ENCODE results near the gene CDC37L1.

DNA sequence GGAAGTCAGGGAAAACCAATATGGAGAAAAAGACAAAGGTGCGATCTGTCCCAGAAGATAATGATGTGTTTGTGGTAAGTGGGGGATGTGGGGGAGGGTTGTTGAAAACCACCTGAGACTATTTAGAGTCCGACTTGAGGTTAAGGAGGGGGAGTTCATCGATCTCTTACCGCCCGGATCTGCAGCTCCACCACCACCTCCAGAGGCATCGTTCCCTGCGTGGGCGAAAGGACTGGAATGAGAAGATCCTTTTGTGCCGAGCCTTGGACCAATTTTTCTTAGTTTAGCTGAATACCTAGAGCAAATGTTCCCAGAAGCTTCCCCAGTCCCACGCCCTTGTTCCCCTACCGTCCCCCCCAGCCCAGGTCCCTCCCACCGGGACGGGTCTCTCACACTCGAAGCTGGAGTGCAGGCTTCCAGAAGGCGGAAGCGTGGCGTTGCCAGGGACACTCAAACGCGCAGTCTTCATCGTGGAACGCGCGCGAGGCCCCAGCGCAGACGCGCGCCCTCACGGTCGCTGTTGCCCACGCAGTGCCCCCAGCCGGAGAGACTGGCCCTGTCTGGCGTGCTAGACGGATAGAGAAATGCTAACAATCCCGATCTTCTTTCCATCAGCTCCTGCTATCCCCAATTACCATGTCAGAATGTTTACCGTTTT, 13.2 kb upstream of the CDC37L1 start, which contains the start of gene SPATA6L:
- TF ChIP-seq, protein P1, sequence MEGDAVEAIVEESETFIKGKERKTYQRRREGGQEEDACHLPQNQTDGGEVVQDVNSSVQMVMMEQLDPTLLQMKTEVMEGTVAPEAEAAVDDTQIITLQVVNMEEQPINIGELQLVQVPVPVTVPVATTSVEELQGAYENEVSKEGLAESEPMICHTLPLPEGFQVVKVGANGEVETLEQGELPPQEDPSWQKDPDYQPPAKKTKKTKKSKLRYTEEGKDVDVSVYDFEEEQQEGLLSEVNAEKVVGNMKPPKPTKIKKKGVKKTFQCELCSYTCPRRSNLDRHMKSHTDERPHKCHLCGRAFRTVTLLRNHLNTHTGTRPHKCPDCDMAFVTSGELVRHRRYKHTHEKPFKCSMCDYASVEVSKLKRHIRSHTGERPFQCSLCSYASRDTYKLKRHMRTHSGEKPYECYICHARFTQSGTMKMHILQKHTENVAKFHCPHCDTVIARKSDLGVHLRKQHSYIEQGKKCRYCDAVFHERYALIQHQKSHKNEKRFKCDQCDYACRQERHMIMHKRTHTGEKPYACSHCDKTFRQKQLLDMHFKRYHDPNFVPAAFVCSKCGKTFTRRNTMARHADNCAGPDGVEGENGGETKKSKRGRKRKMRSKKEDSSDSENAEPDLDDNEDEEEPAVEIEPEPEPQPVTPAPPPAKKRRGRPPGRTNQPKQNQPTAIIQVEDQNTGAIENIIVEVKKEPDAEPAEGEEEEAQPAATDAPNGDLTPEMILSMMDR (IDR thresholded peaks at IDR 0.05), result peak in 1 of 6 experiments; percentile 7
- peak in 1 of 2 donors; percentile 25 for TF ChIP-seq POLR2A (IDR thresholded peaks at IDR 0.05)
